HG02852 (cell line): ENCODE measurements around the gene UBASH3B.

Source experiments
- ATAC-seq: cut with Tn5 transposase; IDR thresholded peaks from one replicate; pipeline ENCODE4 v1.9.1; 2021; ENCODE audit warnings: mild to moderate bottlenecking, moderate library complexity; ENCODE audit not compliant: unreplicated experiment

The UBASH3B gene

GRCh38 chr11:122646549-122647340, 8.8 kb upstream of the UBASH3B start:
- ATAC-seq, result no peak

GRCh38 chr11:122647736-122648275, 7.7 kb upstream of the UBASH3B start:
- ATAC-seq, result no peak

GRCh38 chr11:122649116-122649515, 6.4 kb upstream of the UBASH3B start:
- ATAC-seq, result no peak

GRCh38 chr11:122650619-122651018, 4.9 kb upstream of the UBASH3B start:
- no peak for ATAC-seq

GRCh38 chr11:122652495-122652894, 3.0 kb upstream of the UBASH3B start:
- ATAC-seq, result no peak

- no peak for ATAC-seq
Measured at GRCh38 chr11:122653916-122654585, 1.5 kb upstream of the UBASH3B start.

GRCh38 chr11:122656073-122656630, 630 bp downstream of the UBASH3B start:
- ATAC-seq, result peak; percentile 49

- ATAC-seq, result peak; percentile 23
Measured at GRCh38 chr11:122656631-122657101, 1.1 kb downstream of the UBASH3B start.

GRCh38 chr11:122659676-122660554, 4.4 kb downstream of the UBASH3B start:
- no peak for ATAC-seq

- ATAC-seq, result no peak
Measured at GRCh38 chr11:122661182-122661945, 5.8 kb downstream of the UBASH3B start.

GRCh38 chr11:122663056-122663740, 7.7 kb downstream of the UBASH3B start:
- no peak for ATAC-seq

GRCh38 chr11:122663764-122664163, 8.2 kb downstream of the UBASH3B start:
- ATAC-seq, result no peak

GRCh38 chr11:122664188-122664587, 8.7 kb downstream of the UBASH3B start:
- no peak for ATAC-seq

- ATAC-seq, result no peak
Measured at GRCh38 chr11:122665861-122666260, 10.3 kb downstream of the UBASH3B start.

GRCh38 chr11:122666743-122667142, 11.2 kb downstream of the UBASH3B start:
- ATAC-seq, result no peak

GRCh38 chr11:122668562-122669090, 13.1 kb downstream of the UBASH3B start:
- ATAC-seq, result no peak

GRCh38 chr11:122670131-122670530, 14.6 kb downstream of the UBASH3B start:
- no peak for ATAC-seq

- ATAC-seq, result no peak
Measured at GRCh38 chr11:122671400-122671891, 15.9 kb downstream of the UBASH3B start.

GRCh38 chr11:122672892-122673291, 17.4 kb downstream of the UBASH3B start:
- ATAC-seq, result no peak
